ENCODE data around the gene CTSC. TPM values are rescaled to one million over a fixed set of nuclear protein-coding genes. Genes with fewer than 3 reads are reported as not detected.

CTSC gene
- polyA plus RNA-seq, 3 donors = 150 to 415 (median 284) TPM

DNA sequence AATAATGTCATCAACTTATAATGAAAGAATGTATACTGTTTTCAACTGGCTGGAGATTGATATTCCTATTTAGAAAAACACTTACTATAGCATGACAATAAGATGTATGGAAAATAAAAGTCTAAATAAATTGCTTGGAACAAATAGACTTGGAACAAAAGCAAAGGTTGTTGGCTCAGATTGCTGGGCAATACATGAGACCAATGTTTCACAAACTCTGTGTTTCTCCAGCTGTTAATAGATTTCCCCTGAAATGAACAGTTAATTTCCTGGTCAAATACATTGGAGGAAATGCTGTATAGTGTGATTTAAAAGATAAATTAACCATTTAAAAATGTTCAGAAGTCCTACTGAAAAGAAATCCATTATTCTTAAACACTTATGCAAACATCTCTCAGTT, 40.1 kb upstream of the CTSC start:
- Mint-ChIP-seq H3K27me3 (ENCODE audit: low read depth in 3 of 3) (peaks cover 0 to 3% (median 0%) of the 10 kb centered on the region in 3 donors), H3K27ac (no peak overlapping the region)
- intact Hi-C loops (cut with micrococcal nuclease) = no loop called here

DNA sequence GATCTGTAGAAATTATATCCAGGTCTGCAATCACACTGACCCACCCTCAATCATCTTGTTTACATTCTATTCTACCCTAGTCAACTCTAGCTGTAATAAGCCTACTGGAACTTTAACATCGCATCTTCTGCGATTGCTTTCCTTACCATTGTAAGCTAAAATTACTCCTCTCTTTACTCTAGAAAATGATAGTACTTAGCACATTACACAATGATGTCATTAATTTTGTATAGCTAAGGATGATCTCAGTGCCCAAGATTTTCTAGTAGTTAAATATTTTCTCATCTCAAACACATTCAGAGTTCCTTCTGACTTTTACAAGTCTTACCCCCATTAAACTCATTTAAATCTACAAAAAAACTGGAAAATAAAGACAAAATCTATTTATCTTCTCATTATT, 39.6 kb upstream of the CTSC start:
- Histone ChIP-seq H3K4me2 (replicated peaks; ENCODE audit: extremely low read depth, low read length, poor library complexity, severe bottlenecking) (no peak overlapping the region), H3K79me2 (ENCODE audit: insufficient read depth, low read length) (no peaks in the 10 kb centered on the region), H3K27ac (ENCODE audit: low read depth in 1 of 2, low read length in 2 of 2) (no peak overlapping the region), H3K4me3 (replicated peaks in 1 of 3; ENCODE audit: low read depth in 2 of 3, low read length in 3 of 3) (no peak overlapping the region), H3K27me3 (ENCODE audit: control insufficient read depth in 2 of 2, insufficient read depth in 2 of 2, low read length in 2 of 2) (no peaks in the 10 kb centered on the region), H3K4me1 (ENCODE audit: control insufficient read depth in 1 of 2, insufficient read depth in 2 of 2, low read length in 2 of 2) (no peaks in the 10 kb centered on the region), H4K20me1 (ENCODE audit: insufficient read depth, low read length) (no peaks in the 10 kb centered on the region), H3K36me3 (replicated peaks in 1 of 2; ENCODE audit: control insufficient read depth in 1 of 2, insufficient read depth in 2 of 2, low read length in 2 of 2) (no peaks in the 10 kb centered on the region), H2AFZ (ENCODE audit: insufficient read depth, low read depth, low read length, poor library complexity, severe bottlenecking) (no peak overlapping the region), H3K9ac (ENCODE audit: insufficient read depth, low read length, poor library complexity, severe bottlenecking) (no peak overlapping the region), H3K9me3 (replicated peaks in 1 of 2; ENCODE audit: control insufficient read depth in 1 of 2, insufficient read depth in 1 of 2, low read length in 2 of 2) (no peaks in the 10 kb centered on the region)
- Mint-ChIP-seq H3K27me3 (ENCODE audit: low read depth in 3 of 3) (peaks cover 0 to 3% (median 0%) of the 10 kb centered on the region in 3 donors), H3K4me3 (no peak overlapping the region), H3K36me3 (no peaks in the 10 kb centered on the region), H3K9me3 (no peaks in the 10 kb centered on the region), H3K4me1 (peaks cover 9% of the 10 kb centered on the region), H3K27ac (no peak overlapping the region)
- TF ChIP-seq, protein P1, sequence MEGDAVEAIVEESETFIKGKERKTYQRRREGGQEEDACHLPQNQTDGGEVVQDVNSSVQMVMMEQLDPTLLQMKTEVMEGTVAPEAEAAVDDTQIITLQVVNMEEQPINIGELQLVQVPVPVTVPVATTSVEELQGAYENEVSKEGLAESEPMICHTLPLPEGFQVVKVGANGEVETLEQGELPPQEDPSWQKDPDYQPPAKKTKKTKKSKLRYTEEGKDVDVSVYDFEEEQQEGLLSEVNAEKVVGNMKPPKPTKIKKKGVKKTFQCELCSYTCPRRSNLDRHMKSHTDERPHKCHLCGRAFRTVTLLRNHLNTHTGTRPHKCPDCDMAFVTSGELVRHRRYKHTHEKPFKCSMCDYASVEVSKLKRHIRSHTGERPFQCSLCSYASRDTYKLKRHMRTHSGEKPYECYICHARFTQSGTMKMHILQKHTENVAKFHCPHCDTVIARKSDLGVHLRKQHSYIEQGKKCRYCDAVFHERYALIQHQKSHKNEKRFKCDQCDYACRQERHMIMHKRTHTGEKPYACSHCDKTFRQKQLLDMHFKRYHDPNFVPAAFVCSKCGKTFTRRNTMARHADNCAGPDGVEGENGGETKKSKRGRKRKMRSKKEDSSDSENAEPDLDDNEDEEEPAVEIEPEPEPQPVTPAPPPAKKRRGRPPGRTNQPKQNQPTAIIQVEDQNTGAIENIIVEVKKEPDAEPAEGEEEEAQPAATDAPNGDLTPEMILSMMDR (IDR thresholded peaks at IDR 0.05) = no peak
- WGBS (ENCODE audit: insufficient coverage) = no CpG with 5 or more reads among the region's 2 CpGs
- intact Hi-C loops (cut with micrococcal nuclease) = no loop called here
- no peak for DNase-seq

More for the DNA sequence above, 40.1 kb upstream of the CTSC start:
- no peaks in the 10 kb centered on the region for H3K79me2 ChIP-seq (ENCODE audit: insufficient read depth, low read length)
- no peaks in the 10 kb centered on the region for H3K9me3 ChIP-seq (replicated peaks in 1 of 2; ENCODE audit: control insufficient read depth in 1 of 2, insufficient read depth in 1 of 2, low read length in 2 of 2)
- H3K9ac ChIP-seq (ENCODE audit: insufficient read depth, low read length, poor library complexity, severe bottlenecking) = no peak overlapping the region
- H3K9me3 Mint-ChIP-seq = no peaks in the 10 kb centered on the region
- no peaks in the 10 kb centered on the region for H4K20me1 ChIP-seq (ENCODE audit: insufficient read depth, low read length)
- H3K4me3 Mint-ChIP-seq = no peak overlapping the region
- no peak for DNase-seq
- no peak overlapping the region for H2AFZ ChIP-seq (ENCODE audit: insufficient read depth, low read depth, low read length, poor library complexity, severe bottlenecking)
- H3K4me2 ChIP-seq (replicated peaks; ENCODE audit: extremely low read depth, low read length, poor library complexity, severe bottlenecking) = no peak overlapping the region
- no peaks in the 10 kb centered on the region for H3K4me1 ChIP-seq (ENCODE audit: control insufficient read depth in 1 of 2, insufficient read depth in 2 of 2, low read length in 2 of 2)
- no peak overlapping the region for H3K27ac ChIP-seq (ENCODE audit: low read depth in 1 of 2, low read length in 2 of 2)
- TF ChIP-seq, protein P1 (IDR thresholded peaks at IDR 0.05) = no peak
- no peak overlapping the region for H3K4me3 ChIP-seq (replicated peaks in 1 of 3; ENCODE audit: low read depth in 2 of 3, low read length in 3 of 3)
- H3K27me3 ChIP-seq (ENCODE audit: control insufficient read depth in 2 of 2, insufficient read depth in 2 of 2, low read length in 2 of 2) = no peaks in the 10 kb centered on the region
- H3K4me1 Mint-ChIP-seq = peaks cover 9% of the 10 kb centered on the region
- H3K36me3 Mint-ChIP-seq = no peaks in the 10 kb centered on the region
- H3K36me3 ChIP-seq (replicated peaks in 1 of 2; ENCODE audit: control insufficient read depth in 1 of 2, insufficient read depth in 2 of 2, low read length in 2 of 2) = no peaks in the 10 kb centered on the region

Measured in CD14-positive monocyte (primary cell).